22Rv1 (cell line): Measurements from ENCODE around the gene SPIRE2.

Source experiments
- ZFX ChIP-seq: fragments of 450-650 bp; IDR thresholded peaks from 2 replicates; pipeline ENCODE4 v1.6.1; 2017; ENCODE audit warnings: antibody characterized with exemption, borderline replicate concordance
- TF ChIP-seq, protein P1 (sequence below): fragments of 450-650 bp; IDR thresholded peaks from 2 replicates; pipeline ENCODE4 v1.5.1; 2017; ENCODE audit warnings: mild to moderate bottlenecking

DNA sequence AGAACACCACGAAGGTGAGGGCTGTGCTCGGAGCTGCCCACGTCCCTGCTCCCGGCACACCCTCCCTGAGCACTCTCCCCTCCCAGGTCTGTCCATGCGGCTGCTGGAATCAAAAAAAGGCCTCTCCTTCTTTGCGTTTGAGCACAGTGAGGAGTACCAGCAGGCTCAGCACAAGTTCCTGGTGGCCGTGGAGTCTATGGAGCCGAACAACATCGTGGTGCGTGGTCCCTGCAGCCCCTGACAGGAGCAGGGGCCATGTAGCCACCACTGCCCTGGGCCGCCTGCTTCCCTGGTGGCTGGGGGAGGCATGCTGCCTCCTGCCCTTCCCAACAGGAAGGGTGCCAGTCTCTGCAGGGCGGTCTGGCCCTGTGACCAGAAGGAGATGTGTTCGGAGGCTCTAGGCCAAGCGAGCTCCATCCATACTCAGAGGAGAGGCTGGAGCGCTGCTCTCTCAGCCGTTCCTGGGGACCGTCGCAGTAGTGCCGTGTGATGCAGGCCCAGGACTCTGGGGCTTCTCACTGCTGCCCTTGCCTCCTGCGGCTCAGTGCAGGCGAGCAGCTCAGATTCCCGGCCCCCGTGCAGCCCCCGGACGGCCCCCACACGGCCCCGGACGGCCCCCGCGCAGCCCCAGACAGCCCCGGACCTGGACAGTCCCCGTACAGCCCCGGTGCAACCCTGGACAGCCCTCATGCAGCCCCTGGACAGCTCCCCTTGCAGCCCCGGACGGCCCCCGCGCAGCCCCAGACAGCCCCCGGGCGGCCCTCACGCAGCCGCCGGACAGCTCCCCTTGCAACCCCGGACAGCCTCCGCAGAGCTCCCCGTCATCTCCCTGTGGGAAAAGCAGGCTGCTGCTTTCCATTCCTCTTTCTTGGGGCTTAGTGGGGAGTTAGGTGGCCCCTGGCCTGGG lies 65.6 kb downstream of the SPIRE2 start:
- TF ChIP-seq, protein P1, sequence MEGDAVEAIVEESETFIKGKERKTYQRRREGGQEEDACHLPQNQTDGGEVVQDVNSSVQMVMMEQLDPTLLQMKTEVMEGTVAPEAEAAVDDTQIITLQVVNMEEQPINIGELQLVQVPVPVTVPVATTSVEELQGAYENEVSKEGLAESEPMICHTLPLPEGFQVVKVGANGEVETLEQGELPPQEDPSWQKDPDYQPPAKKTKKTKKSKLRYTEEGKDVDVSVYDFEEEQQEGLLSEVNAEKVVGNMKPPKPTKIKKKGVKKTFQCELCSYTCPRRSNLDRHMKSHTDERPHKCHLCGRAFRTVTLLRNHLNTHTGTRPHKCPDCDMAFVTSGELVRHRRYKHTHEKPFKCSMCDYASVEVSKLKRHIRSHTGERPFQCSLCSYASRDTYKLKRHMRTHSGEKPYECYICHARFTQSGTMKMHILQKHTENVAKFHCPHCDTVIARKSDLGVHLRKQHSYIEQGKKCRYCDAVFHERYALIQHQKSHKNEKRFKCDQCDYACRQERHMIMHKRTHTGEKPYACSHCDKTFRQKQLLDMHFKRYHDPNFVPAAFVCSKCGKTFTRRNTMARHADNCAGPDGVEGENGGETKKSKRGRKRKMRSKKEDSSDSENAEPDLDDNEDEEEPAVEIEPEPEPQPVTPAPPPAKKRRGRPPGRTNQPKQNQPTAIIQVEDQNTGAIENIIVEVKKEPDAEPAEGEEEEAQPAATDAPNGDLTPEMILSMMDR: no peak
- no peak for TF ChIP-seq ZFX
